ENCODE results near the gene ASCC1. TPM values are rescaled to one million over a fixed set of nuclear protein-coding genes. Genes with fewer than 3 reads are reported as not detected.

The ASCC1 gene
- total RNA-seq, 4 donors from 2014 or later = 26.8 to 37.7 (median 34.9) TPM

- TF ChIP-seq, protein P1, sequence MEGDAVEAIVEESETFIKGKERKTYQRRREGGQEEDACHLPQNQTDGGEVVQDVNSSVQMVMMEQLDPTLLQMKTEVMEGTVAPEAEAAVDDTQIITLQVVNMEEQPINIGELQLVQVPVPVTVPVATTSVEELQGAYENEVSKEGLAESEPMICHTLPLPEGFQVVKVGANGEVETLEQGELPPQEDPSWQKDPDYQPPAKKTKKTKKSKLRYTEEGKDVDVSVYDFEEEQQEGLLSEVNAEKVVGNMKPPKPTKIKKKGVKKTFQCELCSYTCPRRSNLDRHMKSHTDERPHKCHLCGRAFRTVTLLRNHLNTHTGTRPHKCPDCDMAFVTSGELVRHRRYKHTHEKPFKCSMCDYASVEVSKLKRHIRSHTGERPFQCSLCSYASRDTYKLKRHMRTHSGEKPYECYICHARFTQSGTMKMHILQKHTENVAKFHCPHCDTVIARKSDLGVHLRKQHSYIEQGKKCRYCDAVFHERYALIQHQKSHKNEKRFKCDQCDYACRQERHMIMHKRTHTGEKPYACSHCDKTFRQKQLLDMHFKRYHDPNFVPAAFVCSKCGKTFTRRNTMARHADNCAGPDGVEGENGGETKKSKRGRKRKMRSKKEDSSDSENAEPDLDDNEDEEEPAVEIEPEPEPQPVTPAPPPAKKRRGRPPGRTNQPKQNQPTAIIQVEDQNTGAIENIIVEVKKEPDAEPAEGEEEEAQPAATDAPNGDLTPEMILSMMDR (IDR thresholded peaks at IDR 0.05; ENCODE audit: low read depth) = no peak
These were observed 106.4 kb downstream of the ASCC1 start for GRCh38 chr10:72109636-72110157.

- TF ChIP-seq, protein P1 (IDR thresholded peaks at IDR 0.05; ENCODE audit: low read depth) = no peak
These were observed 107.0 kb downstream of the ASCC1 start for GRCh38 chr10:72108830-72109635.

- TF ChIP-seq, protein P1 (IDR thresholded peaks at IDR 0.05; ENCODE audit: low read depth) = no peak
These were observed 108.6 kb downstream of the ASCC1 start for GRCh38 chr10:72107325-72108003.

DNA sequence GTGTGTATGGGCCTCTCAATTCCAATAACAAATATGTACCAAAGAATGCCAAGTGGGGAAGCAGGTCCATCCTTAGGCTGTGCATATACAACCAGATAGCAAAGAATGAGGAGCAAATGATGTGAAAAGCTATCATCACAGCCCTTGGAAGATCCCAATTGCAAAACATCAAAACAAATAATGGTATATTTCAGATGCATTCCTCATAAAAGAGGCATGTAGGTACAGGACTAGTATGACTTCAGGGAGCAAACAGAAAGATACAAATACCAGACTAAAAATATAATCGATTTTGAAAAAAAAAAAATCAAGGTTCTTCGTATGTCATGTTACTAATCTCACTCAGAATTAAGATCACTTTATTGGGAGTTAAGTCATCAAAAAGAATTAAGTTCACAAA lies 109.2 kb downstream of the ASCC1 start:
- TF ChIP-seq, protein P1 (IDR thresholded peaks at IDR 0.05; ENCODE audit: low read depth) = no peak

- TF ChIP-seq, protein P1 (IDR thresholded peaks at IDR 0.05; ENCODE audit: low read depth) = no peak
These were observed 109.8 kb downstream of the ASCC1 start for GRCh38 chr10:72106154-72106849.

DNA sequence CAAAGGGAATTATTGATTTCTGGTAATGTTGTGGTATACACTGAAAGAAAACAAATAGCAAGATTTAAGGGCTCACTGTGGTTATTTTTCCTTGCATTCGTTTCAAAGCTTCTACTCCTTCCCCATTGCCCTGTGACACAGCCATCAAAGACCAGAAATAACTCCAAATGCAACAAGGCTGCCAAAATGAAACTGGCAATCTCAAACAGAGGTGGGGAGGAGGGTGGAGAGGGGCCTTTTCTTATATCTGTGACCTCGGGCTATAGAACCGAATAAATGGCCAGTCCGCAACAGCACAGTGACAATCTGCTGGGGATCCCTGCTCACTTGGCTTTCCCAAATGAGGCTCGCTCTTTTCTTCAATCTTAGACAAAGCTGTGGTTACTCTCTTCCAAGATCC lies 110.4 kb downstream of the ASCC1 start:
- TF ChIP-seq, protein P1 (IDR thresholded peaks at IDR 0.05; ENCODE audit: low read depth) = no peak

DNA sequence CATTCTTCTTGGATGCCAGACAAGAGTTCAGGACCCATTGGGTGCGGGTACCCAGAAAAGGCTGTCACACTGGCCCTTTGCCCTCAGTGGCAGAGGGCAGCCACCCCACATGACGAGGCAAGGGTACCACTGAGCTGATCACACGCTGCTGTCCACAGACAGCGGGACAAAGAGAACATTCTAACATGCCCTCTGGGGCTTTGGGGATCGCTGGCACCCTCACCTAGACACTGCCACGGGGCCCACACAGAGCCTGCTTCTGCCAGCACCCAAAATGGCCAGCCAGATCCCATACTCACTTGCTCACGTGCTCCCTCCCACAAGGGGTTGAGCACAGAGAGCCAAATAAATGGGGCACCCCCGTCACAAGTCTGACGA lies 111.0 kb downstream of the ASCC1 start:
- TF ChIP-seq, protein P1 (IDR thresholded peaks at IDR 0.05; ENCODE audit: low read depth) = no peak

Measured in subcutaneous adipose tissue (tissue), 4 donors.